Endothelial cell of umbilical vein (primary cell): Measurements from ENCODE around the gene INSIG2. TPM values are rescaled to one million over a fixed set of nuclear protein-coding genes. Genes with fewer than 3 reads are reported as not detected.

Source experiments
- BruUV-seq: library from RNA; stranded (reverse); fragments of 400-500 nt; replicated peaks from 2 replicates; lab custom pipeline; 2021; lab: Mats Ljungman, UMichigan
- CTCF ChIA-PET: fragments of 300-600, 350-600 bp; sonication (Branson Sonifier 250); formaldehyde crosslinking; loops from one replicate; lab custom pipeline; 2021; ENCODE audit warnings: antibody characterized with exemption, inconsistent platforms; lab: Charles Lee
- POLR2A ChIA-PET: fragments of 300-600, 350-600 bp; sonication (Branson Sonifier 250); formaldehyde crosslinking; loops from one replicate; lab custom pipeline; 2021; ENCODE audit warnings: antibody characterized with exemption, inconsistent platforms; lab: Charles Lee
- DNase-seq: peaks from one replicate; pipeline ENCODE4 v3.0.0-alpha.2; 2011; ENCODE audit warnings: low read depth, low spot score
- FAIRE-seq: peaks from 2 replicates; lab custom pipeline; 2011; peaks lifted over from hg19 to GRCh38; lab: Jason Lieb, UNC
- H2AFZ ChIP-seq: 2 replicates; pipeline ENCODE4 v1.6.0; 2012; ENCODE audit warnings: low read depth, low read length, control low read depth, inconsistent platforms
- H3K27ac ChIP-seq: 2 replicates; pipeline ENCODE4 v1.5.1; 2011; ENCODE audit warnings: low read depth, mild to moderate bottlenecking, control low read depth, low read length, moderate library complexity; ENCODE audit not compliant: insufficient read depth
- H3K27me3 ChIP-seq, 2 experiments: 2 replicates each; pipeline versions ENCODE4 v1.6.0 to v1.6.1; 2011; ENCODE audit warnings: low read length in 2 of 2, mixed read lengths in 1 of 2; ENCODE audit not compliant: control insufficient read depth in 2 of 2, insufficient read depth in 2 of 2
- H3K36me3 ChIP-seq, 2 experiments: 2 replicates in 1 of 2; 3 replicates in 1 of 2; pipeline ENCODE4 v1.5.1; 2011; ENCODE audit warnings: low read length in 2 of 2, mild to moderate bottlenecking in 1 of 2, moderate library complexity in 1 of 2; ENCODE audit not compliant: control insufficient read depth in 2 of 2, insufficient read depth in 2 of 2; ENCODE audit errors: extremely low read depth in 1 of 2
- H3K4me1 ChIP-seq: 3 replicates; pipeline ENCODE4 v1.5.1; 2011; ENCODE audit warnings: mild to moderate bottlenecking, low read length; ENCODE audit not compliant: control insufficient read depth, insufficient read depth; ENCODE audit errors: extremely low read depth
- H3K4me2 ChIP-seq: 2 replicates; pipeline ENCODE4 v1.6.1; 2011; ENCODE audit warnings: low read length, control low read depth, mixed read lengths; ENCODE audit not compliant: insufficient read depth
- H3K4me3 ChIP-seq, 3 experiments: fragments of 200-600 bp in 1 of 3; sonication (generic), shearing (Covaris generic) in 1 of 3; replicated peaks in 1 of 3; 2 replicates each; pipeline ENCODE4 v1.5.1; 2011 to 2016; ENCODE audit warnings: control low read depth in 3 of 3, low read length in 3 of 3, mild to moderate bottlenecking in 2 of 3, inconsistent platforms in 1 of 3, low read depth in 1 of 3, moderate library complexity in 1 of 3; ENCODE audit not compliant: insufficient read depth in 1 of 3
- H3K79me2 ChIP-seq: 2 replicates; pipeline ENCODE4 v1.6.0; 2012; ENCODE audit warnings: low read length, inconsistent platforms; ENCODE audit not compliant: control insufficient read depth, insufficient read depth
- H3K9ac ChIP-seq: replicated peaks from 2 replicates; pipeline ENCODE3; 2011; ENCODE audit warnings: low read length, control low read depth; ENCODE audit not compliant: insufficient read depth; ENCODE audit errors: extremely low read depth
- H3K9me1 ChIP-seq: replicated peaks from 3 replicates; pipeline ENCODE4 v1.6.0; 2011; ENCODE audit warnings: mild to moderate bottlenecking, low read length; ENCODE audit not compliant: control insufficient read depth, insufficient read depth; ENCODE audit errors: extremely low read depth
- H3K9me3 ChIP-seq: replicated peaks from 2 replicates; pipeline ENCODE4 v1.5.1; 2012; ENCODE audit warnings: low read length, inconsistent platforms; ENCODE audit not compliant: control insufficient read depth, insufficient read depth
- H4K20me1 ChIP-seq: replicated peaks from 2 replicates; pipeline ENCODE3; 2011; ENCODE audit warnings: mild to moderate bottlenecking, low read length; ENCODE audit not compliant: control insufficient read depth, insufficient read depth; ENCODE audit errors: extremely low read depth
- CTCF ChIP-seq, 2 donors: IDR thresholded peaks; 1 replicate in 1 of 2; 2 replicates in 1 of 2; pipeline ENCODE4 v1.5.1; 2011; ENCODE audit warnings: low read length in 2 of 2, mild to moderate bottlenecking in 2 of 2, moderate library complexity in 2 of 2, control low read depth in 1 of 2, inconsistent platforms in 1 of 2, low read depth in 1 of 2; ENCODE audit not compliant: insufficient read depth in 1 of 2; ENCODE audit errors: extremely low read depth in 1 of 2
- EZH2 ChIP-seq: IDR thresholded peaks from 2 replicates; pipeline ENCODE4 v1.6.1; 2012; ENCODE audit warnings: borderline replicate concordance, low read depth, mild to moderate bottlenecking, moderate library complexity, low read length, inconsistent platforms; ENCODE audit not compliant: severe bottlenecking
- FOS ChIP-seq: IDR thresholded peaks from 2 replicates; pipeline ENCODE4 v1.6.1; 2011; ENCODE audit warnings: mild to moderate bottlenecking, low read length, moderate library complexity, borderline replicate concordance; ENCODE audit not compliant: insufficient read depth
- GATA2 ChIP-seq: IDR thresholded peaks from 2 replicates; pipeline ENCODE4 v1.7.0; 2011; ENCODE audit warnings: low read depth, mild to moderate bottlenecking, moderate library complexity, mixed read lengths, low read length; ENCODE audit not compliant: insufficient read length, insufficient read depth
- JUN ChIP-seq: IDR thresholded peaks from 2 replicates; pipeline ENCODE4 v1.6.1; 2011; ENCODE audit warnings: borderline replicate concordance, low read depth; ENCODE audit not compliant: insufficient read length, insufficient read depth
- MAX ChIP-seq: IDR thresholded peaks from 2 replicates; pipeline ENCODE4 v1.6.1; 2011; ENCODE audit not compliant: insufficient read depth, insufficient read length
- MYC ChIP-seq: IDR thresholded peaks from one replicate; pipeline ENCODE4 v1.6.1; 2011; ENCODE audit warnings: mild to moderate bottlenecking, low read depth, low read length
- POLR2A ChIP-seq: IDR thresholded peaks from 2 replicates; pipeline ENCODE4 v1.6.1; 2012; ENCODE audit warnings: low read depth, mild to moderate bottlenecking, control low read depth, low read length
- POLR2AphosphoS5 ChIP-seq: IDR thresholded peaks from 2 replicates; pipeline ENCODE4 v1.6.1; 2012; ENCODE audit warnings: low read depth, mild to moderate bottlenecking, control low read depth, low read length, moderate library complexity; ENCODE audit not compliant: insufficient read depth
- dilution Hi-C: fragments of 300-500 bp; cut with MboI; formaldehyde crosslinking; loops from one replicate; pipeline ENCODE4 v1.15.0; 2019; ENCODE audit warnings: low sequenced_read_pairs; ENCODE audit not compliant: extremely low pct_ligation_motif_present
- intact Hi-C: fragments of 100-400 bp; cut with micrococcal nuclease; formaldehyde crosslinking; loops from one replicate; pipeline ENCODE4 v1.10.0; 2022
- polyA plus RNA-seq, 4 experiments: library from polyadenylated mRNA; depleted of rRNA in 3 of 4; stranded (reverse) in 3 of 4; unstranded in 1 of 4; fragments of >200 nt; gene quantifications; 2 replicates each; pipeline versions ENCODE4 v1.2.1 to v1.2.3, GENCODE V29; 2011 to 2012; ENCODE audit warnings: missing spikeins in 1 of 4
- total RNA-seq: library from RNA; stranded (reverse); gene quantifications from 2 replicates; pipeline ENCODE4 v1.2.3, GENCODE V29; 2021

INSIG2 gene
- total and polyA plus RNA-seq, 2 donors (not counting 3 experiments of a cell fraction or from before 2014, with no cell fraction given) = 24.1 to 26.9 TPM

GRCh38 chr2:118050386-118050785 lies 37.9 kb upstream of the INSIG2 start:
- TF ChIP-seq EZH2 (no peak), FOS (no peak), MYC (no peak), CTCF (IDR thresholded peaks at IDR 0.05; ENCODE audit: extremely low read depth in 1 of 2, insufficient read depth in 1 of 2, low read depth in 1 of 2, low read length in 2 of 2) (no peak), POLR2AphosphoS5 (no peak), JUN (peak; percentile 57), MAX (no peak), POLR2A (no peak), GATA2 (peak; percentile 45)
- no peaks in the 10 kb centered on the region for H3K9me3 ChIP-seq
- ChIA-PET POLR2A (no interaction called here), CTCF (interaction anchor here (0.6 to 4.0 kb wide), 9 partner anchors 12 to 813 kb away, joined by 3 to 15 read pairs (median 4); no protein-coding TSS in a partner anchor)
- no peak overlapping the region for H3K9ac ChIP-seq
- FAIRE-seq (peak; percentile 77), DNase-seq (peak; percentile 54)
- H3K4me1 ChIP-seq = peaks cover 26% of the 10 kb centered on the region
- no peaks in the 10 kb centered on the region for H3K79me2 ChIP-seq
- peaks cover 6 to 8% of the 10 kb centered on the region in 2 experiments for H3K27me3 ChIP-seq
- no TSS peak for BruUV-seq
- H4K20me1 ChIP-seq = no peaks in the 10 kb centered on the region
- H3K4me2 ChIP-seq = no peak overlapping the region
- dilution Hi-C loops (no loop called here), intact Hi-C loops (no loop called here)
- H2AFZ ChIP-seq = no peak overlapping the region
- no peak overlapping the region for H3K4me3 ChIP-seq
- no peaks in the 10 kb centered on the region for H3K36me3 ChIP-seq
- H3K9me1 ChIP-seq = no peaks in the 10 kb centered on the region
- H3K27ac ChIP-seq = no peak overlapping the region
